Fibroblast of skin of left quadriceps (primary cell): ENCODE data around the gene HABP4.

ENCODE experiments used
- DNase-seq, 2 experiments: peaks; one replicate each; pipeline ENCODE4 v3.0.0-alpha.2; 2013; ENCODE audit warnings: low read depth in 2 of 2

Gene HABP4

DNA sequence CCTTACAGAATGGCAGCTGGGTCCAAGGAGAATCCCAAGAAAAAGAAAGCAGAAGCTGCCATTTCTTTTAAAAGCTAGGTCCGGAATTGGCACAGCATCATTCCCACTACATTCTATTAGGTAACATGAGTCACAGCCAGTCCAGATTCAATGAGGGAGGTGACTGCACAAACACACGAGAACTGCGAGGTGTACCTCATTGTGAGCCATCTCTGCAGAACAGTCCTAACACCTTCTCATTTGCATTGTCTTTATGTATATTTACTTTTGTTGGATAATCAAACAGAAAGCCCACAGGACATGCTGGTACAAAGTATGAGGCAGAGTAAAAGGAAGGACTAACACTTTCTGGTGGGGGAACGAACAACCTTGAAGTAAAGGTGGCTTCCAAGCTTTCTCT lies 14.6 kb upstream of the HABP4 start:
- no peak for DNase-seq

DNA sequence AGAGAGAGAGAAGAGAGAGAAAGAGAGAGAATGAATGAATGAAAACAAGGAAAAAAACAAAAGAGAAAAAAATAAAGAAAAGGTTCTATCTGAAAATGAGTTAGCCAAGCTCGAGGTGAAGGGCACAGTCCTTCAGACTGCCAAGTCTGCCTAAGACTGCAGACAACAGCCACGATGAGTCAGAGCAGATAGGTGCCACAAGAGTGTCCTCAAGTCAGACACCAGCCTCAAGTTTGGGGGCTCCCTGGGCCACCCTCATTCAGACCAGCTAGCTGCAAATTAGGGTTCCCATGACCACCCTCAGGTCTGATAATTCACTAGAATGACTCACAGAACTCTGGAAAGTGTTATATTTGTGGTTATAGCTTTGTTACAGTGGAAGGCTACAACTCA lies 13.9 kb upstream of the HABP4 start:
- no peak for DNase-seq

DNA sequence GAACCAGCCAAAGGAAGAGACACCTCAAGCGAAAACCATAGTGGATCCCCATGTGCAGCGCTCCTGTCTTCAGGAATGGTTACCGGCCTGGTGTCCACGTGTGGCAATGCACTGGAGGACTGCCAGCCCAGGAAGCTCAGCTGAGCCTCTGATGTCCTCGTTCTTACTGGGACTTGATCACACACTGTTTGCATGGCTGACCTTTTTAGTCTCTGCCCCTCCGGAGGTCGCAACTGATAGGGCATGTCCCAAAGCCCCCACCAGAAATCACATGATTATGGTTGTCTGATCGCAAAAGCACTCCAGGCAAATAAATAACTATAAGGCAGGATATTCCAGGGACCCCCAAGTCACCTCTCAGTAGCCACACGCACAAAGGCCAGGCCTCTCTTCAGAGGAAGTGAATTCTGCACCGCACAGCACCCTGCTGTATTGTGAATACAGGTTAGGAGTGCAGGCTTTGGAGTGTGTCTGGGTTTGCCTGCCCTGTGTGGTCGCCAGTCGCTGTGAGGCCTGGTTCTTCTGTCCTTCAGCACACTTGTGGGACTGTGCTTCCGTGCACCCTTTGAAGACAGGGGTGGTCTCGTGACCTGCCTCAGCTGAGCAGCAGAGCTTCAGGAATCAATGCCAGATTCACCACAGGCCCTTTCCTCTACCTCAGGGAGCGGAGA lies 13.4 kb upstream of the HABP4 start:
- no peak for DNase-seq

DNA sequence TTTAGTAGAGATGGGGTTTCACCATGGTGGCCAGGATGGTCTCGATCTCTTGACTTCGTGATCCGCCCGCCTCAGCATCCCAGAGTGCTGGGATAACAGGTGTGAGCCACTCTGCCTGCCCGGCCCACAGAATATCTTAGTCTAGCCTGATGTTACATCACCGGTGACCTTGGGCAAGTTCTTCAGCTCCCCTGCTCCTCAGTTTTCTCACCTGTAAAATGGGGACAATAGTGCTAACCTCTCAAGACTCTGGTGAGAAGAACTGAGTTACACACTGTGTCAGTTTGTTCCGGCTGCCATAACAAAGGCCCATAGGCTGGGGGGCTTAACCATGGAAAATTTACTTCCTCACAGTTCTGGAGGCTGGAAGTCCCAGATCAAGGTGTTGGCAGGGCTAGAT lies 12.5 kb upstream of the HABP4 start:
- no peak for DNase-seq

DNA sequence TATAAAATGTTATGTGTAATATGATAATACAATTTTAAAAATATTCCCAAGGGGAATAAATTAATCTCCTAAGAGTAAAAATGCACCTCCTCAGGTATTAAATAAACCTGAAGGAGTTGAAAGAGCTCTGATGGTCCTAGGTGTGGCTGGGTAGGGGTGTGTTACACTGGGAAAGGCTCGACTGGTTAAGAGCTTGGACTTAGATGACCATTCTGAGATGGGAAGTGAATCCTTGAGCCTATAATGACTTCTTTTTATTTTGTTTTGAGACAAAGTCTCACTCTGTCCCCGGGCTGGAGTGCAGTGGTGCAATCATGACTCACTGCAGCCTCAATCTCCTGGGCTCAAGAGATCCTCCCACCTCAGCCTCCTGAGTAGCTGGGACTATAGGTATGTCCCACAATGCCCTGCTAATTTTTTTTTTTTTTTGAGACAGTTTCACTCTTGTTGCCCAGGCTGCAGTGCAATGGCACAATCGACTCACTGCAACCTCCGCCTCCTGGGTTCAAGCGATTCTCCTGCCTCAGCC lies 9.2 kb upstream of the HABP4 start:
- no peak for DNase-seq

DNA sequence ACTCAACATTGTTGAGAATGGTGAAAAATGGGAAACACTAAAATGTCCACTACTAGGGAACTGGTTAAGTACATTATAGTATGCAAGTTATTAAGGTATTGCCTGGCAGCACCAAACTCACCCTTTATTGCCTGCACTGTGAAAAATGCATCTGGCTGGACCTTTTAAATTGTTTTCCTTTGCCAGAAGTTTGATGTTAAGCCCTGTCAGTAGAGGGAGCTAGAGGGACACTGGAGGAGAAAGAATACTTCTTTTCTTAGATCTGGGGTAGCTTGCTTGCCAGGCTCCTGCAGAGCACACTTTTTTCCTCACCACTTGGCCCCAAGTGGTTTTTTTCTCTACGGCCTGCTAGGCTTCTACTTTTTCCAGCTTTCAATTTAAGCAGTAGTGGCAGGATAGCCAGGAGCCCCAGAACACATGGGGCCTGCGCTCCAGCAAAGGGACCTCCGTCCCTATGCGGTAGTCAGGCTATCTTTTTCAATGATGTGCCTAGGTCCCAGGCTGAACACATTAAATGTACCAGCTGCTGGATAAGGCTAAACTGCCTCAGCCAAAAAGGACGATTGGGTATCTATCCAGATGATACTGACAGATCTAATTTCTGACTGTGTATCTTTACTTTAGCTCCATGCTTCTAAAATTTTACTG lies 8.0 kb upstream of the HABP4 start:
- DNase-seq, result no peak

DNA sequence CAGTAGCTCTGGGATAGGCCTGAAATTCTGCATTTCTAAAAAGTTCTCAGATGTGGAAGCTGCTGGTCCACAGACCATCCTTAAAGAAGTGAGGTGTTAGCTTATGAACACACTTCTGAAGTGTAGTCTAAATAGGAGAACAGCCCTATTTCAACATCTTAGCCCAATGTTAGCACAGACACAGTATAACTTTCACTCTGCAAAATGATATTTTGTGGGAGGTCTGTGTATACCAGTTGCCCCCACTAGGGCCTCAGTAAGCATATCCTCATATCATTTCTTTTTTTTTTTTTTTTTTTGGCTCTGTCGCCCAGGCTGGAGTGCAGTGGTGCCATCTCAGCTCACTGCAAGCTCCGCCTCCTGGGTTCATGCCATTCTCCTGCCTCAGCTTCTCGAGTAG lies 7.5 kb upstream of the HABP4 start:
- DNase-seq, result no peak

DNA sequence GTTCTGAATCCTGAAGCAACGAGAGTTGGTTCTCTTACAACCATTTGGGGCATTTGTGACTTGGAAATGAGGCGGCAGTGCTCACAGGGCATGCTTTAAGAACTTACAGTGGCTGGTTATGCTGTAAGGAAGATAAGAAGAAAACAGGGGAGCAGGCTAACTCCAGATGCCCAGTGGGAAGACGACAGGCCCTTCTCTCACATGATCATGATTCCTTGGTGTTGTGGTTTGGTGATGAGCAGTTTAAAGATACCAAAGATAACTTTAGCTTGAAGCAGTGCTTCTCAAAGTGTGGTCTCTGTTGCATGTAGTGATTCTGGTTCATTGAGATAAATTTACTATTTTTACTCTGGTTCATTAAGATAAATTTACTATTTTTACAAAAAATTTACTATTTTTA lies 2.6 kb upstream of the HABP4 start:
- DNase-seq, result no peak

DNA sequence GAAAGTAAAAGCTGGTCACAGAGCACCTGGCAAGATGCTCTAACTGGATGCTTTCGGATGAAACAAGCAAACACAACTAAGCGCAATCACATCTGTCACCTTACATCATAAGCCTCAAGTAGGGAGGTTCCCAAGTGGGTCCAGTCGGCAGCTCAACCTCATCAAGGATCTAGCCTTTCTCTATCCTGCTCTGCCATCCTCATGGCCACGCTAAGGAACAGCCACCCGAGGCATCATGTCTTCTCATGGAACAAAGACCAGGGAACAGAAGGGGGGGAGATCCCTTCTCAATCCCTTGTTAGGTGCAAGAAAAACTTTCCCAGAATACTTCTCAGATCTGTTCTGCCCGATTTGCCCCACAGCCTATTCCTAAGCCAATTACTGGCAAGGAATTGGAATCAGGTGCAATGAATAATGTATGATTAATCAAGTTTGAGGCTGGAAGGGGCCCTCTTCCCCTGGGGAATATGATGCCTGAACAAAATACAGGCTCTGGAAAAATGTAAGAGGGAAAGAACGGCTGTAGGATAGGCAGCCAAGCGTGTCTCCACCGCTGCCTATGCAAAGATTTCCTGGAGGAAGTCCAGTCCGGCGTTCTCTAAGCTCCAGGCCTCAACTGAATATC lies 1.3 kb upstream of the HABP4 start:
- DNase-seq, result no peak

DNA sequence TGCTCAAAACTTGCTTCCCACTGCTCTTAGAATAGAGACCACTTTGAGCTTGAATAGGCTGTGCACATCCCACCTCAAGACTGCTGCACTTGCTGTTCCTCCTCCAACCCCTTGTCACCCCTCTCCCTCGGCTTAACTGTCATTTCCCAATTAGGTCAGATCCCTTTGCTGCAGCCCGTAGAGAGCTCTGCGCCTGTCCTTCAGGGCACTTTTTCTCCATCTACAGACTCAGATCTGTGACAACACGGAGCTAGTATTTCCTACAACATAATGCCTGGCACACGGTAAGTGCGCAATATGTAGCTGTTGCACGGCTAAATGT lies 485 bp upstream of the HABP4 start:
- no peak for DNase-seq

DNA sequence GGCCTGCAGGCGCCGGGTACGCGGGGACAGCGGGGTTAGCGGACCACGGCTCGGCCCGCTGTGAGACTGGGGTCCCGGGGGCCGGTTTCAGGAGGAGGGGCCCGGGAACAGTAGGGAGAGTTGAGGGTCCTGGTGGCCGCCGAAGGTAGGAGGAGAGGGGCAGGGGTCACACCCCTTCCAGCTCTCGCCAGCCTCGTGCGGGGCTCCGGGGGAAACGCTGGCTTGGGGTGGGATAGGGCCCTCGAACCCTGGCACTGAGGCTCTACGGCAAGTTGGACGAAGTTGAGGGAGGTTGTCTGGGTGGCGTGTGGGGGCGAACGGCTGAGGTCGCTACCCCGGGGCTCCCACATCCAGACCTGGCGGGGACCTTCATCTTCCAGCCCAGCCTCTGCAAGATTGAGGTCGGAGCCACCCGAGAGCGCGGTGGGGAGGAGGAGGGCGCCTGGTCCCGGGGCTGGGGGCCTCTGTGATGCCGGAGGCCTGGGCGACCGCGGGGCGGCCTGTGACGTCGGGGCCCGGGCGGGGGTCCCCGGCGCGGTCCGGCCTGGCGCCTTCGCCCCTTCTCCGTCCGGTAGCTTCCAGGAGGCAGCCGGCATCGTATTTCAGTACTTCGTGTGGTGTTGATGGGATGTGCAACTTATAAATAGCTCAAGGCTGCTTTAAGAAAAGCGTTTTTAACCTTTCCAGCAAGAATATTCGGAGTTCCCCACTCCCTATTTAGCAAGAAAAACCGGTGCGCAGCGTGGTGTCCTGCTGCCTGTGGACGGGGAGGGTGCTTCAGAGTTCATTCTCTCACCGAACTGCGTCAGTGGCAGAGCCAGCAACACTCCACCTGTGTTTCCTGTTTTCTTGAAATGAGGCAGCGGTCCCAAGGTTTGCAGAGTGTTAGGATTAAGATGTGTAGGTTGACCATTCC lies 902 bp downstream of the HABP4 start:
- no peak for DNase-seq

DNA sequence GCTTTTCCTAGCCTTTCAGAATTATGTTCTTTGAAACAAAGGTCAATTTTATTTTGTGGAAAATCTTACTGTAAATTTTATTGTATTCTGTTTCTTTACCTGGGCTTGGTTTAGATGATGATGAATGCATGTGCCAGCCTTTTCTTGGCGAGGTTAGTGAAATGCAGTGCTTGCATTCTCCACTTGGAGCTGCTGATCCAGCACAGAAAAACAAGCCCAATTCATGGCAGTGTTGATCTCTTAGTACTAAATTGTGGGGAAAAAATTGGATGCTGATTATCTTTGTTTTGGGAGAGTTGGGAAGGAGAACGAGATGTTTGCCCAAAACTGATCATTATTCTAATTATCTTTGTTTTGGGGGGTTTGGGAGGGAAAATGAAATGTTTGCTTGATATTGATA lies 3.7 kb downstream of the HABP4 start:
- DNase-seq, result no peak

DNA sequence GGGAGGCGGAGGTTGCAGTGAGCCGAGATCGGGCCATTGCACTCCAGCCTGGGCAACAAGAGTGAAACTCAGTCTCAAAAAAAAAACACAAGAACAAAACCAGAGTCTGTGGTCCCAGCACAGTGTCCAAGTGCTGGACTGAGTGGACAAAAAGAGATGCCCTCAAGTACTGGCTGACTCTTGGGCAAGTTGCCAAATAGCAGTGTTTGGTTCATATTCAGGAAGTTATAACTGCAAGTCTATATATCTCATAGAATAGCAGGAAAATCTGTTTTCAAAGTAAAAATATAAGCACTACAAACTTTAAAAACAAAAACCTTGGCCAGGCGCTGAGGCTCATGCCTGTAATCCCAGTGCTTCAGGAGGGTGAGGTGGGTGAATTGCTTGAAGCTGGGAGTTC lies 7.3 kb downstream of the HABP4 start:
- no peak for DNase-seq

DNA sequence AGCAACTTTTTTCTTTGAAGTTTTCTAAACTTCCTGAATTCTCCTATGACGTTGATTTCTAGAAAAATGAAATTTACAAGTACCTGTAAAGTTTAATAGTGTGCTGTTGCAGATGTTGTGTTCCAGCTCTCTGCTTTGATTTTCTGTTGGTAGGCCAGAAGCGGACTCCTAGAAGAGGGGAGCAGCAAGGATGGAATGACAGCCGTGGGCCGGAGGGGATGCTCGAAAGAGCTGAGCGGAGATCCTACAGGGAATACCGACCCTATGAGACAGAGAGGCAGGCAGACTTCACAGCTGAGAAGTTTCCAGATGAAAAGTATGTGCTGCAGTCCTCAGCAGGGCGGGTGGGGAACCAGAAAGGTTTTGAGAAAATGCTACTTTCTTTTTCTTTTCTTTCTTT lies 8.3 kb downstream of the HABP4 start:
- DNase-seq, result no peak

DNA sequence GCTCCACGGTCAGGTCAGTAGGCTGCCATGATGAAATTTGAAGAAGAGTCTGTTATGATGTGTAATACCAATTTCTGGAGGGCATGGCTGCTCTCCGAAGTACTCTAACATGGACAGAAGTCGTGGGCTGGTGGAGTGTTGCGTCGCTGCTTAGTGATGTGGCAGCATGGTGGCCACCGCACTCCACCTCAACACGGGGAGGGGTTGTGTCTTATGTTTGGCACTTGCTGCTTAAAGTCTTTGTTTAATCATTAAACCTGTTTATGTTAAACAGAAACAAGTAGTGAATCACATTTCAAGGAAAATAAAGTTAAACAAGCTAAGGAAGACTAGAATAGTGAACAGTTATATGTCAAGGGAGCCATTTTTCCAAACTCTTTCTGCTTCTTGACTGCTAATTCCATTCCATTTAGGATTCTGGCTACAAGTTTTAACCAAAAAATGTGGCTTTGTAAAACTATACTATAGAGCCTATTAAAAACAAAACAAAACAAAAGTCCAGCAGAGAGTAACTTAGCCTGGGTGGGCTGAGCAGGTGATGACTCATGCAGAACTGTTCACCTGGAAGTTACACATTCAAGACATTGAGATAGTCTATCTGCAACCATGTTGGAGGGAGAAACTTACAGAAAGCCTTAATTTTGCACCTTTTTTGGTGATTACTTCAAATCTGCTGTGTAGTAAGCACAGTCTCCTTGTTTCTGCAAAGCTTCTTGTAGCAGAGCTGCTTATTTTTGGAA lies 9.5 kb downstream of the HABP4 start:
- no peak for DNase-seq

DNA sequence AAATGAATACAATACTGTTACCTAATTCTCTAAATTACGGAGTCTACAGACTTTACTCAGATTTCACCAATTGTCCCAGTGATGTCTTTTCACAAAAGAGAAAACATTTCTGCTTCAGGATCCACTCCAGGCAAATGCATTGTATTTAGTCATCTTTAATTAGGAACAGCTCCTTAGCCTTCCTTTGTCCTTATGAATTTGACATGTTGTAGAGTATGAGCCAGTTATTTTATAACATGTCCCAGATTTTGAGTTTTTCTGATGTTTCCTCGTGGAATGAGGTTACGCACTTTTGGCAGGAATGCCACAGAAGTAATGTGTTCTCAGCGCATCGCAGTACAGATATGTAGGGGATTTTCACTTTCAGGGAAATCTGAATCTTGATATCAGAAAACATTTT lies 10.5 kb downstream of the HABP4 start:
- peak; percentile 59 to 61 for DNase-seq

DNA sequence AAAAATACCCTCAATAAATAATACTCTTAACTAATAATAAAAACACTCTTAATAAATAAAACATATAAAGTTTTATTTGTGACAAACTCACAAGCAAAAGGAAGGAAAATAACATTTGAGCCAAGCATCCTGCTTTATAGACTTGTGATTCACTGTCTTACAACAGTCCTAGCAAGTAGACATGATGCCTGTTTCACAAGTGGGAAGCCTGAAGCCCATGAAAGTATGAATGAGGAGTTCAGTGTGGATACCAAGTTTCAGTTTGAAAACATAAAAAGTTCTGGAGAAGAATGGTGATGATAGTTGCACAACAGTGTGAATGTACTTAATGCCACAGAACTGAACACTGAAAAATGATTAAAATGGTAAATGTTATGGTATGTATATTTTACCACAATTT lies 10.9 kb downstream of the HABP4 start:
- peak; percentile 59 to 61 for DNase-seq

DNA sequence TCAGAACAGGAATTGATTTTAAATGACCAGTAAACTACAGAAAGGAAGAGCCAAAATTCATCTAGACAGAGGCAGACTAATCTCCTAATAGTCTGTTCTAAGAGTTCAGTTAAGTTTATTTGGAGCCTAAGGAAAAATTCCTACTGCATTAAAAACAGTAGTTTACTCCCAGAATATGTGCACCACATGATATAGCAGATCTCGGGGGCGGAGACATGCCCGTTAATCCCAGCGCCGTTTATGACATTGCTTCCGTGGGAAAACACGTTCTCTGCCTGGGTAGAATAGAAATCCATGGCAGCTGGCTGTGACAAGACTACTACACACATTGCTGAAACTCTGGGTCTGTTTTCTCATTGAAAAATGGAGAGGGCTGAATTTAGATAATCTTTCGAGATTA lies 11.4 kb downstream of the HABP4 start:
- DNase-seq, result no peak

DNA sequence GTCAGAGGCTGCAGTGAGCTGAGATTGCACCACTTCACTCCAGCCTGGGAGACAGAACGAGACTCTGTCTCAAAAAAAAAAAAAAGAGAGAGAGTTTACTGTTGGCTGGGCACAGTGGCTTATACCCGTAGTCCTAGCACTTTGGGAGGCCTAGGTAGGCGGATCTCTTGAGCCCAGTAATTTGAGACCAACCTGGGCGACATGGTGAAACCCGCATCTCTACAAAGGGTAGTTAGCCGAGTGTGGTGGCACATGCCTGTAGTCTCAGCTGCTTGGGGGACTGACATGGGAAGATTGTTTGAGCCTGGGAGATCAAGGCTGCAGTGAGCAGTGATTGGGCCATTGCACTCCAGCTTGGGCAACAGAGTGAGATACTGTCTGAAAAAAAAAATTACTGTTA lies 12.6 kb downstream of the HABP4 start:
- no peak for DNase-seq

DNA sequence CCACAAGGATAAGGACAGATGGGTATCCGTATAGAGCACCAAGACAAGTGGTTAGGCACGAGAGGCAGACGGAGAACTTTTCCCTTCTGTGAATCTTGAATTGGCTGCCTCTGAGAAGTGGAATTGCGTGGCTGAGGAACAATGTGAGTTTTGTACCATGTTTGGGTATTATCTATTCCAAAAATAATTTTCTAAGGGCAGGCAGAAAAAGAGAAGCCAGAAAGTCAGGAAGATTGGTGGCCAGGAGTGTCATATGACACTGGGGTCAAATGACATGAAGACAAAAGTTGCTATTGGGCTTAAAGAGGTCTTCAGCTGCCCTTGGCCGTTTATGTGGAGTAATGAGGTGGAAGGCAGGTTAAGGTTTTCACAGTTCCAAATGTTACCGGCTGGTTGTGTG lies 14.5 kb downstream of the HABP4 start:
- DNase-seq, result no peak

DNA sequence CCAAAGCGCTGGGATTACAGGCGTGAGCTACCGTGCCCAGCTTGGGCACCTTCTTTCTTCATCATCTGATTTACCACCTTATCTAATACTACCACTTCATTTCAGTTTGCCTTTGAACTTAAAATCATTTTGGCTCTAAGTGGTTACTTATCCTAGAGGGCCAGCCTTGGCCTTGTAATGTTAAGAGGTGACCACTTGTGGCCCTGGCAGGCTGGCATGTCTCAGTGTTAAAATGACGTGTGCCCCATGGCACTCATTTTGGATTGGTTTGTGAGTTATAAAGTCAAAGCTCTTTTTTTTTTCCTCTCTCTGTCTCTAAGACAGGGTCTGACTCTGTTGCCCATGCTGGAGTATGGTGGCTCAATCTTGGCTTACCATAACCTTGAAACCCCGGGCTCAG lies 17.8 kb downstream of the HABP4 start:
- DNase-seq, result no peak

DNA sequence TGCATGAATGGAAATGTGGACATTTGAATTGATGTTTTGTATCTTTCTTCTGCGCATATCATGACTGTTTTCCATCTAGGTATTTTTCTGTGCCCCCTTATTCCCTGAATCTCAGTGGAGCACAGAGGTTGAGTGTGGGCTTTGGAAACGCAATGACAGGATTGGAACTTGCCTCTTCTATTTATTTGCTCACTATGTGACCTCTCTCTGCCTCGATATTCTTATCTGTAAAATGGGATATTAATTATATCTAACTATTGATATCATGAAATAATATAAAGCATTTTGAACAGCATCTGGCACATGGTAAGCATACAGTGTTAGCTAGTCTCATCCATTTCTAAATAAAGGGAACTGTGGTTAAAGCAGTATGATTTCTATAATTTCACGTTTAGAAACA lies 26.0 kb downstream of the HABP4 start:
- no peak for DNase-seq
